GM12891 (cell line): ENCODE data around the gene DNALI1.

Experiments
- PAX5 ChIP-seq: IDR thresholded peaks from 2 replicates; pipeline ENCODE4 v1.6.1; 2011; ENCODE audit warnings: low read length, moderate library complexity, mild to moderate bottlenecking; ENCODE audit not compliant: insufficient read depth, severe bottlenecking
- POLR2A ChIP-seq: IDR thresholded peaks from 2 replicates; pipeline ENCODE4 v1.6.1; 2011; ENCODE audit warnings: low read depth, low read length, control low read depth
- POLR2AphosphoS5 ChIP-seq: IDR thresholded peaks from 2 replicates; pipeline ENCODE4 v1.6.1; 2011; ENCODE audit warnings: low read depth, low read length, control low read depth
- POU2F2 ChIP-seq: IDR thresholded peaks from 2 replicates; pipeline ENCODE4 v1.6.1; 2011; ENCODE audit warnings: low read depth, mild to moderate bottlenecking, control low read depth, low read length, moderate library complexity
- TAF1 ChIP-seq: IDR thresholded peaks from 2 replicates; pipeline ENCODE4 v1.6.1; 2011; ENCODE audit warnings: low read depth, low read length, control low read depth

DNA sequence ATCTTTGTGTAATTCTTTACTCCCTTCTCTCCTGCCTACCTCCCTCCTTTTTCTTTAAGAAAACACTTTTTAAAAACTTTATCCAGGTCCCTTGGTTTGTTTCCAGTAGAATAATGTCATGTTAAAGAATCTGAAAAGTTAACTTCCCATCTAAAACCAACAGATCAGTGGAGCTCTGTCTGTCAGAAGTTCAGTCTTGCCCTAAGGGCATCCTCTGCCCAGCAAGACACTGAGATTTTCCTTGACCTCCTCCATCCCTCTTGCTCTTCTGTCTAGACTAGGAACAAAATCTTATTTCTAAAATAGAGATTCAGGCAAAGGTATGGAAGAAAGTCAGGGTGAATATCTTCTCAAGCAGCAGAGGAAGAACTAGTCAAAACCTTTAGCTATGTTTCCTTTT is 44.7 kb downstream of the DNALI1 start:
- TF ChIP-seq POU2F2: no peak
- TF ChIP-seq POLR2AphosphoS5: no peak
- no peak for TF ChIP-seq TAF1
- no peak for TF ChIP-seq POLR2A
- TF ChIP-seq PAX5: no peak
